GM19238 (cell line): ENCODE data around the gene NTN1.
"Not testable (repeated sequence)": the region's sequence is repeated elsewhere in the genome, so short reads cannot be mapped to it uniquely, and the experiment has no call there.

Source experiments
- DNase-seq: peaks from one replicate; pipeline ENCODE4 v3.0.0; 2011; ENCODE audit warnings: low spot score; ENCODE audit not compliant: insufficient read length

The NTN1 gene

GRCh38 chr17:9242983-9243382 lies 221.7 kb downstream of the NTN1 start:
- no peak for DNase-seq

- no peak for DNase-seq
Observed at GRCh38 chr17:9244066-9245052, 223.0 kb downstream of the NTN1 start.

- no peak for DNase-seq
Observed at GRCh38 chr17:9247401-9247938, 226.2 kb downstream of the NTN1 start.

GRCh38 chr17:9249245-9249953 lies 228.1 kb downstream of the NTN1 start:
- DNase-seq = no peak

GRCh38 chr17:9251273-9251672 lies 230.0 kb downstream of the NTN1 start:
- DNase-seq = no peak

- no peak for DNase-seq
Observed at GRCh38 chr17:9253308-9253707, 232.0 kb downstream of the NTN1 start.

GRCh38 chr17:9254841-9255240 lies 233.5 kb downstream of the NTN1 start:
- no peak for DNase-seq

GRCh38 chr17:9255833-9256232 lies 234.5 kb downstream of the NTN1 start:
- no peak for DNase-seq

- DNase-seq = no peak
Observed at GRCh38 chr17:9256361-9256750, 235.0 kb downstream of the NTN1 start.

GRCh38 chr17:9256751-9257629 lies 235.7 kb downstream of the NTN1 start:
- DNase-seq = no peak

GRCh38 chr17:9257630-9257965 lies 236.3 kb downstream of the NTN1 start:
- not testable (repeated sequence) for DNase-seq

- DNase-seq = no peak
Observed at GRCh38 chr17:9258115-9259015, 237.1 kb downstream of the NTN1 start.

- no peak for DNase-seq
Observed at GRCh38 chr17:9259419-9259818, 238.1 kb downstream of the NTN1 start.

- no peak for DNase-seq
Observed at GRCh38 chr17:9261081-9262012, 240.0 kb downstream of the NTN1 start.

GRCh38 chr17:9266031-9266680 lies 244.8 kb downstream of the NTN1 start:
- DNase-seq = no peak

- no peak for DNase-seq
Observed at GRCh38 chr17:9266697-9267117, 245.4 kb downstream of the NTN1 start.

- DNase-seq = no peak
Observed at GRCh38 chr17:9268546-9268945, 247.2 kb downstream of the NTN1 start.

GRCh38 chr17:9269350-9270035 lies 248.2 kb downstream of the NTN1 start:
- no peak for DNase-seq
